ENCODE data around the gene ATG16L2.
A peak's percentile ranks its signal among the peaks of the same experiment; 100 is the strongest.
"Not testable (repeated sequence)": the region's sequence is repeated elsewhere in the genome, so short reads cannot be mapped to it uniquely, and the experiment has no call there.

ATG16L2 gene

GRCh38 chr11:72824020-72824419, 9.8 kb downstream of the ATG16L2 start:
- TF ChIP-seq Cebpa-rat (IDR thresholded peaks at IDR 0.05) = no peak
- Histone ChIP-seq H3K27ac (peak overlapping the region in 9 of 11 experiments; percentile 30 to 79 (median 61); a peak in 17 of 22 replicates), H4K20me1 (peaks cover 0 to 92% (median 11%) of the 10 kb centered on the region in 11 experiments; a peak in 12 of 22 replicates), H3K4me3 (peak overlapping the region in 2 of 10 experiments; percentile 13 to 14; a peak in 2 of 20 replicates), H3K9ac (peak overlapping the region in 10 of 11 experiments; percentile 15 to 66 (median 39); a peak in 17 of 22 replicates), H3K4me2 (peak overlapping the region in 10 of 11 experiments; percentile 81 to 99 (median 92); a peak in 20 of 22 replicates), H3K27me3 (no peaks in the 10 kb centered on the region), H3K4me1 (peaks cover 49 to 100% (median 89%) of the 10 kb centered on the region in 10 experiments), H3K9me3 (replicated peaks in 1 of 11) (no peaks in the 10 kb centered on the region), H3K36me3 (peaks cover 28 to 94% (median 58%) of the 10 kb centered on the region in 11 experiments)

DNA sequence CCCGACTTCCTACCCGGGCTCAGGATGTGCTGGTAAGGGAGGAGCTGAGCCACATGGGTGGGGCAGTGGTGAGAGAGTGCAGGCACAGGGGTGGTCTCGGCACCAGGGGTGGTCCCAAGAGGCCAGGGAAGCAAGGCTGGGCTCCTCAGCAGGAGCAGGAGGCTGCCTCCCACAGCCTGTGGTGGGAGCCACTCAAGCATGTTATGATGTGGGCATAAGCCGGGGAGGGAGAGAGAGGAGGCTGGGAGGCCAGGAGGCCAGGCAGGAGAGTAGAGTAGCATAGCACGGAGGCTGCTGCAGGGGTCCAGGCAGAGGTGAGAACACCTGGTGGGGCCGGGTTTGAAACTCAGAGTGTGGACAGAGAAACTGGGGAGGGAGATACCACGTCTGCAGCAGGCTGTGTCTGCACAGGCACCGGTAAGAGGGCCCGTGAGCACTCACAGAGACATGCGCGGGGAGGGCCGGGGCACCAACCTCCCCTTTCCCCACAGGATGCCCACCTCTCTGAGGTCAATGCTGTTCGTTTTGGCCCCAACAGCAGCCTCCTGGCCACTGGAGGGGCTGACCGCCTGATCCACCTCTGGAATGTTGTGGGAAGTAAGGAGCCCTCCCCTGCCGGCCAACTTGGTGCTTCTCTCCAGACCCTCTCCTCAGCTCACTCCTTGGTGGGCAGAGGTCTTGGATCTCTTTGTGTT, 10.7 kb downstream of the ATG16L2 start:
- no peak for TF ChIP-seq Cebpa-rat (IDR thresholded peaks at IDR 0.05)
- H3K27me3 ChIP-seq = no peaks in the 10 kb centered on the region
- H4K20me1 ChIP-seq = peaks cover 0 to 97% (median 11%) of the 10 kb centered on the region in 11 experiments; a peak in 13 of 22 replicates
- H3K27ac ChIP-seq = peak overlapping the region in 9 of 11 experiments; percentile 30 to 79 (median 67); a peak in 16 of 22 replicates
- peak overlapping the region; percentile 21 to 99 (median 91); a peak in 21 of 22 replicates for H3K4me2 ChIP-seq
- peak overlapping the region in 2 of 10 experiments; percentile 13 to 14; a peak in 1 of 20 replicates for H3K4me3 ChIP-seq
- H3K9me3 ChIP-seq (replicated peaks in 1 of 11) = no peaks in the 10 kb centered on the region
- peak overlapping the region in 9 of 11 experiments; percentile 15 to 66 (median 40); a peak in 12 of 22 replicates for H3K9ac ChIP-seq
- peaks cover 28 to 94% (median 58%) of the 10 kb centered on the region in 11 experiments for H3K36me3 ChIP-seq
- peaks cover 49 to 100% (median 85%) of the 10 kb centered on the region in 10 experiments for H3K4me1 ChIP-seq

DNA sequence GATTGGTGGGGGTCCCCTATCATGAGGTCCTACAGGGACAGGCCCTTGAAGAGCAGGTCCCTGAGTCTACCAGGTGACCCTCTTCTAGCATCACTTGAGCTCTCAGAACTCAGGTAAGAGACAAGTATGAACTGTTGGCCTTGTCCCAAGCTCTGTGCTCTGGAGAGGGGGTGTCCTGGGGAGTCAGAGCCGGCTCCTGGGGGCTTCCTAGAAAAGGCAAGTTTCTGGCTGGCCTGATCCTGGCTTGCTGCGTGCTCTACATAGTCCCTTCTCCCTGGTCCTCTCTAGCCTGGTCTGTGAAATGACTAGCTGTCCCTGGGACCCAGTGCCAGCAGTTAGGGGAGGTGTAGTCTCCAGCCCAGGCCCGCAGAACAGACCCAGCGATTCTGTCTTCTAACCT, 11.4 kb downstream of the ATG16L2 start:
- no peak overlapping the region for H3K4me3 ChIP-seq
- peaks cover 45 to 98% (median 78%) of the 10 kb centered on the region in 10 experiments for H3K4me1 ChIP-seq
- H3K27ac ChIP-seq = peak overlapping the region in 8 of 11 experiments; percentile 15 to 79 (median 60); a peak in 10 of 22 replicates
- H3K9ac ChIP-seq = no peak overlapping the region
- peak overlapping the region in 4 of 11 experiments; percentile 95 to 99 (median 97); a peak in 3 of 22 replicates for H3K4me2 ChIP-seq
- H3K27me3 ChIP-seq = no peaks in the 10 kb centered on the region
- TF ChIP-seq Cebpa-rat (IDR thresholded peaks at IDR 0.05) = no peak
- no peaks in the 10 kb centered on the region for H3K9me3 ChIP-seq (replicated peaks in 1 of 11)
- H4K20me1 ChIP-seq = peaks cover 0 to 97% (median 11%) of the 10 kb centered on the region in 11 experiments; a peak in 13 of 22 replicates
- peaks cover 26 to 94% (median 58%) of the 10 kb centered on the region in 11 experiments for H3K36me3 ChIP-seq

DNA sequence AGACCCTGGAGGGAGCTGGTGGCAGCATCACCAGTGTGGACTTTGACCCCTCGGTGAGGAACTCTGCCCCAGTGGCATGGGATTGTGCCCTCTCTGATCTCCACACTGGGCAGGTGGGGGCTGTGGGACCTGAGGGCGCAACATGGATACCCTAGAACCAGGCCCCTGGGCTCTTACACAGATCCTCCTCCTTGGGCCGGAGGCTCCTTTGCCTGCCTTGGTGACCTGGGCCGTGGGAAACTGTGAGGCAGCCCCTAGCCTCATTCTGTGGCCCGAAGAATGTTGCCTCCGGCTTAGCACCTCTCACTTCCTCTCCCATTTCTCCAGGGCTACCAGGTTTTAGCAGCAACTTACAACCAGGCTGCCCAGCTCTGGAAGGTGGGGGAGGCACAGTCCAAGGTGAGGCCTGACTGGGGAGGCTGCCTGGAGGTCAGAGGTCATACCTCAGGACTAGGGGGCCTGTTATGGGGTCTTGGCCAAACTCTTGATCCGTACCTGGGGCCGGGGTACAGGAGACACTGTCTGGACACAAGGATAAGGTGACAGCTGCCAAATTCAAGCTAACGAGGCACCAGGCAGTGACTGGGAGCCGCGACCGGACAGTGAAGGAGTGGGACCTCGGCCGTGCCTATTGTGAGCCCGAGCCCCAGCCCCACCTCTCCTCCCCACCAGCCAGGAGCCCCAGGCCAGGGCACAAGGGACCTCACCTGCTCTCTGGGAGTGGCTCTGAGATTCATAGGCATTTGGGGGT, 12.2 kb downstream of the ATG16L2 start:
- H3K27ac ChIP-seq = peak overlapping the region in 9 of 11 experiments; percentile 45 to 79 (median 67); a peak in 17 of 22 replicates
- H3K27me3 ChIP-seq = no peaks in the 10 kb centered on the region
- TF ChIP-seq Cebpa-rat (IDR thresholded peaks at IDR 0.05) = no peak
- peaks cover 0 to 97% (median 11%) of the 10 kb centered on the region in 11 experiments; a peak in 13 of 22 replicates for H4K20me1 ChIP-seq
- peak overlapping the region in 1 of 11 experiments; percentile 47; a peak in 2 of 22 replicates for H3K9ac ChIP-seq
- peaks cover 38 to 95% (median 71%) of the 10 kb centered on the region in 10 experiments for H3K4me1 ChIP-seq
- H3K4me2 ChIP-seq = peak overlapping the region in 6 of 11 experiments; percentile 3 to 75 (median 62); a peak in 9 of 22 replicates
- no peaks in the 10 kb centered on the region for H3K9me3 ChIP-seq (replicated peaks in 1 of 11)
- H3K4me3 ChIP-seq = no peak overlapping the region
- peaks cover 29 to 94% (median 57%) of the 10 kb centered on the region in 11 experiments for H3K36me3 ChIP-seq

GRCh38 chr11:72826942-72827480, 12.8 kb downstream of the ATG16L2 start:
- H4K20me1 ChIP-seq = peaks cover 0 to 99% (median 11%) of the 10 kb centered on the region in 11 experiments; a peak in 13 of 22 replicates
- H3K4me3 ChIP-seq = no peak overlapping the region
- H3K4me2 ChIP-seq = peak overlapping the region in 9 of 11 experiments; percentile 29 to 75 (median 53); a peak in 17 of 22 replicates
- peaks cover 32 to 95% (median 62%) of the 10 kb centered on the region in 11 experiments for H3K36me3 ChIP-seq
- no peaks in the 10 kb centered on the region for H3K9me3 ChIP-seq (replicated peaks in 1 of 11)
- H3K9ac ChIP-seq = peak overlapping the region in 6 of 11 experiments; percentile 17 to 65 (median 28); a peak in 7 of 22 replicates
- H3K27me3 ChIP-seq = no peaks in the 10 kb centered on the region
- H3K4me1 ChIP-seq = peaks cover 32 to 91% (median 64%) of the 10 kb centered on the region in 10 experiments
- peak overlapping the region in 9 of 11 experiments; percentile 45 to 79 (median 67); a peak in 19 of 22 replicates for H3K27ac ChIP-seq
- no peak for TF ChIP-seq Cebpa-rat (IDR thresholded peaks at IDR 0.05)

DNA sequence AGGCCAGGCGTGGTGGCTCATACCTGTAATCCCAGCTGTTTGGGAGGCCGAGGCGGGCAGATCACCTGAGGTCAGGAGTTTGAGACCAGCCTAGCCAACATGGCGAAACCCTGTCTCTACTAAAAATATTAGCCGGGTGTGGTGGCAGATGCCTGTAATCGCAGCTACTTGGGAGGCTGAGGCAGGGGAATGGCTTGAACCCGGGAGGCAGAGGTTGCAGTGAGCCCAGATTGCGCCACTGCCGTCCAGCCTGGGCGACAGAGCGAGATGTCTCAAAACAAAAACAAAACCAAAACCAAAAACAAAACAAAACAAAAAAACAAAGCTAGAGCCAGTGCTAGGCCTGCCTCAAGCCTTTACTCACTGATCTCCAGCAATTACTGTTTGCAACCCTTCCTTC, 13.4 kb downstream of the ATG16L2 start:
- Histone ChIP-seq H4K20me1 (peaks cover 0 to 100% (median 11%) of the 10 kb centered on the region in 11 experiments; a peak in 13 of 22 replicates), H3K4me2 (peak overlapping the region in 10 of 11 experiments; percentile 6 to 75 (median 53); a peak in 18 of 22 replicates), H3K9ac (peak overlapping the region in 8 of 11 experiments; percentile 18 to 66 (median 42); a peak in 14 of 22 replicates), H3K36me3 (peaks cover 37 to 98% (median 67%) of the 10 kb centered on the region in 11 experiments), H3K4me1 (peaks cover 27 to 91% (median 59%) of the 10 kb centered on the region in 10 experiments), H3K27ac (peak overlapping the region in 10 of 11 experiments; percentile 3 to 79 (median 62); a peak in 18 of 22 replicates)
- H3K4me3 ChIP-seq; H3K9me3 ChIP-seq (replicated peaks in 1 of 11); H3K27me3 ChIP-seq: not testable (repeated sequence)
- TF ChIP-seq Cebpa-rat (IDR thresholded peaks at IDR 0.05) = peak in 8 of 11 experiments; percentile 46 to 81 (median 62); a peak in 12 of 22 replicates

DNA sequence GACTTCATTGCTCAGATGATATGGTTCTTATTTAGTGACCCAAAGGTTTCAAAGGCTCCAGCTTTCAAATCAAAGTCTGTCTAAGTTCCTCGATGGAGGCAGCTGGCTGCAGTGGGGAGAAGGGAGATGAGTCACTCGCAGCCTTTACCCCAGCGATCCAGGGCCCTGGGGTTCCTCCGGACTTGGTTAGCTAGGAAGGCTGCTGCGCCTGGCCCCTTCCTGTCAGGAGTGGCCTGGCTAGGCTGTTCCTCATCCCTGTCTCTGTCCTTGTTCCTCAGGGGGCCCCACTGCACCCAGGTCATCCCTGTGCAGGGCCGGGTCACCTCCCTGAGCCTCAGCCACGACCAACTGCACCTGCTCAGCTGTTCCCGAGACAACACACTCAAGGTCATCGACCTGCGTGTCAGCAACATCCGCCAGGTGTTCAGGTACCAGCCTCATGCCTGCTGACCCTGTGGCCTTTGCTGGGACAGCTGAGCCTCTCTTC, 13.9 kb downstream of the ATG16L2 start:
- H4K20me1 ChIP-seq = peaks cover 0 to 100% (median 9%) of the 10 kb centered on the region in 11 experiments; a peak in 13 of 22 replicates
- H3K9me3 ChIP-seq (replicated peaks in 1 of 11) = no peaks in the 10 kb centered on the region
- TF ChIP-seq Cebpa-rat (IDR thresholded peaks at IDR 0.05) = no peak; a peak in 1 of 22 replicates
- peaks cover 40 to 98% (median 71%) of the 10 kb centered on the region in 11 experiments for H3K36me3 ChIP-seq
- H3K4me1 ChIP-seq = peaks cover 22 to 87% (median 54%) of the 10 kb centered on the region in 10 experiments
- H3K4me3 ChIP-seq = no peak overlapping the region
- H3K27me3 ChIP-seq = no peaks in the 10 kb centered on the region
- H3K9ac ChIP-seq = peak overlapping the region in 10 of 11 experiments; percentile 2 to 66 (median 29); a peak in 14 of 22 replicates
- H3K27ac ChIP-seq = peak overlapping the region in 10 of 11 experiments; percentile 3 to 79 (median 62); a peak in 17 of 22 replicates
- H3K4me2 ChIP-seq = peak overlapping the region in 9 of 11 experiments; percentile 29 to 75 (median 53); a peak in 17 of 22 replicates
